A549 (cell line): ENCODE data around the gene CLCNKA. TPM values are rescaled to one million over a fixed set of nuclear protein-coding genes. Genes with fewer than 3 reads are reported as not detected.

Source experiments
- ATAC-seq, 2 experiments: fragments of 200-7000 bp in 1 of 2; fragments of >200 bp in 1 of 2; cut with Nextera tagmentation in 1 of 2; cut with Tn5 transposase in 1 of 2; 3 replicates each; pipeline versions ENCODE4 v1.8.0 to v1.9.1; 2018 to 2020; ENCODE audit warnings: mild to moderate bottlenecking in 1 of 2, moderate library complexity in 1 of 2
- CTCF ChIA-PET: fragments of 300-600 bp; sonication (Branson Sonifier 250); formaldehyde crosslinking; extraction: SDS; loops from one replicate; lab custom pipeline; 2021; ENCODE audit warnings: antibody characterized with exemption, inconsistent platforms; lab: Yijun Ruan, JAX
- POLR2A ChIA-PET: fragments of 350-600 bp; formaldehyde crosslinking; extraction: SDS; loops from one replicate; lab custom pipeline; 2021; ENCODE audit warnings: antibody characterized with exemption, inconsistent platforms; lab: Yijun Ruan, JAX
- DNase-seq, 2 experiments: peaks; one replicate each; pipeline versions ENCODE4 v3.0.0 to v3.0.0-alpha.2; 2011 to 2016; ENCODE audit warnings: low read depth in 1 of 2, low spot score in 1 of 2
- FAIRE-seq: peaks from 2 replicates; lab custom pipeline; 2011; peaks lifted over from hg19 to GRCh38; lab: Jason Lieb, UNC
- H3K27ac ChIP-seq, 2 experiments: fragments of >200 bp; sonication (Bioruptor Twin); formaldehyde crosslinking; 3 replicates each; pipeline ENCODE4 v1.5.1; 2016 to 2017
- H3K4me1 ChIP-seq: fragments of >200 bp; sonication (Bioruptor Twin); formaldehyde crosslinking; 3 replicates; pipeline ENCODE4 v1.6.1; 2016
- H3K4me2 ChIP-seq: fragments of >200 bp; sonication (Bioruptor Twin); formaldehyde crosslinking; 3 replicates; pipeline ENCODE4 v1.6.1; 2016
- H3K4me3 ChIP-seq: fragments of >200 bp; sonication (Bioruptor Twin); formaldehyde crosslinking; 3 replicates; pipeline ENCODE4 v1.5.1; 2016
- H3K9me3 ChIP-seq: fragments of >200 bp; sonication (Bioruptor Twin); formaldehyde crosslinking; 3 replicates; pipeline ENCODE4 v1.6.1; 2016
- BHLHE40 ChIP-seq: IDR thresholded peaks from 2 replicates; pipeline ENCODE4 v1.6.1; 2012; ENCODE audit warnings: low read depth, low read length, inconsistent platforms
- CBX2 ChIP-seq: fragments of 200-600 bp; sonication (generic); IDR thresholded peaks from 2 replicates; pipeline ENCODE4 v1.6.1; 2016; ENCODE audit warnings: low read depth, mild to moderate bottlenecking, borderline replicate concordance
- ESRRA ChIP-seq: fragments of 150-350 bp; IDR thresholded peaks from 2 replicates; pipeline ENCODE4 v1.6.1; 2014; ENCODE audit warnings: mild to moderate bottlenecking, low read length, borderline replicate concordance
- GATA3 ChIP-seq: IDR thresholded peaks from 2 replicates; pipeline ENCODE4 v1.6.1; 2012; ENCODE audit warnings: borderline replicate concordance
- HOXA7 ChIP-seq: fragments of 250-450 bp; sonication (Bioruptor Pico); IDR thresholded peaks from 2 replicates; pipeline ENCODE4 v1.5.0; 2020; ENCODE audit warnings: mild to moderate bottlenecking, moderate library complexity
- HOXB13 ChIP-seq: fragments of 250-450 bp; sonication (Bioruptor Pico); IDR thresholded peaks from 2 replicates; pipeline ENCODE4 v1.5.0; 2020; ENCODE audit warnings: low read depth, mild to moderate bottlenecking, moderate library complexity
- JUNB ChIP-seq: fragments of >200 bp; sonication (Bioruptor Twin); formaldehyde crosslinking; IDR thresholded peaks from 2 replicates; pipeline ENCODE4 v1.6.1; 2016
- KDM5A ChIP-seq: fragments of 200-600 bp; sonication (generic); IDR thresholded peaks from 2 replicates; pipeline ENCODE4 v1.6.1; 2016; ENCODE audit warnings: antibody characterized with exemption, mild to moderate bottlenecking
- MAFK ChIP-seq: fragments of 450-650 bp; IDR thresholded peaks from 2 replicates; pipeline ENCODE4 v1.6.1; 2014; ENCODE audit not compliant: partially characterized antibody
- MAZ ChIP-seq: fragments of 150-350 bp; IDR thresholded peaks from 2 replicates; pipeline ENCODE4 v1.6.1; 2014; ENCODE audit warnings: antibody characterized with exemption, low read depth, low read length, borderline replicate concordance
- POLR2A ChIP-seq: IDR thresholded peaks from 2 replicates; pipeline ENCODE4 v1.6.1; 2012; ENCODE audit warnings: mild to moderate bottlenecking, low read length
- RAD21 ChIP-seq, 2 experiments: fragments of >200 bp in 1 of 2; sonication (Bioruptor Twin) in 1 of 2; formaldehyde crosslinking in 1 of 2; IDR thresholded peaks in 1 of 2; conservative IDR thresholded peaks in 1 of 2; 2 replicates in 1 of 2; 3 replicates in 1 of 2; pipeline ENCODE4 v1.6.1; 2012 to 2018; ENCODE audit warnings: inconsistent platforms in 1 of 2
- RARB ChIP-seq: fragments of 250-450 bp; sonication (Bioruptor Pico); IDR thresholded peaks from 2 replicates; pipeline ENCODE4 v1.8.0; 2021; ENCODE audit warnings: mild to moderate bottlenecking, moderate library complexity
- SMC3 ChIP-seq: fragments of >200 bp; sonication (Bioruptor Twin); formaldehyde crosslinking; IDR thresholded peaks from 3 replicates; pipeline ENCODE4 v1.6.1; 2018; ENCODE audit warnings: inconsistent platforms
- SREBF2 ChIP-seq: fragments of 450-650 bp; IDR thresholded peaks from 2 replicates; pipeline ENCODE4 v1.6.1; 2014; ENCODE audit warnings: mild to moderate bottlenecking, moderate library complexity
- ZNF302 ChIP-seq: fragments of 250-450 bp; sonication (Bioruptor Pico); IDR thresholded peaks from 2 replicates; pipeline ENCODE4 v1.9.0; 2021; ENCODE audit warnings: inconsistent platforms, mild to moderate bottlenecking, moderate library complexity
- WGBS: methylation state at CpG from one replicate; pipeline ENCODE4 v1.1.6; 2017; ENCODE audit errors: missing lambda C conversion rate; 5-methylcytosine and 5-hydroxymethylcytosine counted together
- polyA plus RNA-seq, 4 experiments: library from polyadenylated mRNA; depleted of rRNA in 3 of 4; stranded (reverse); fragments of >200 nt; fragmentation: RNase III in 1 of 4; extraction: RNeasy Plus Mini Kit Qiagen cat#74134 plus additional on column Dnase treatment in 1 of 4; gene quantifications; 2 replicates in 3 of 4; 3 replicates in 1 of 4; pipeline ENCODE4 v1.2.3, GENCODE V29; 2011 to 2017
- TF ChIP-seq, protein P1 (sequence below): fragments of 250-450 bp; sonication (Bioruptor Pico); IDR thresholded peaks from 2 replicates; pipeline ENCODE4 v1.5.0; 2021; ENCODE audit warnings: mild to moderate bottlenecking, moderate library complexity, borderline replicate concordance
- TF ChIP-seq, protein P2 (sequence below): IDR thresholded peaks from 2 replicates; pipeline ENCODE4 v1.6.1; 2012; ENCODE audit warnings: low read depth, borderline replicate concordance
- TF ChIP-seq, protein P3 (sequence below): fragments of >200 bp; sonication (Bioruptor Twin); formaldehyde crosslinking; IDR thresholded peaks from 3 replicates; pipeline ENCODE4 v1.5.1; 2016
- TF ChIP-seq, protein P4 (sequence below): fragments of >200 bp; sonication (Bioruptor Twin); formaldehyde crosslinking; IDR thresholded peaks from 2 replicates; pipeline ENCODE4 v1.6.1; 2016

The CLCNKA gene
- polyA plus RNA-seq, 2 of the 4 experiments (the other 2 are of a cell fraction), result 0.06 TPM; not detected in 1

DNA sequence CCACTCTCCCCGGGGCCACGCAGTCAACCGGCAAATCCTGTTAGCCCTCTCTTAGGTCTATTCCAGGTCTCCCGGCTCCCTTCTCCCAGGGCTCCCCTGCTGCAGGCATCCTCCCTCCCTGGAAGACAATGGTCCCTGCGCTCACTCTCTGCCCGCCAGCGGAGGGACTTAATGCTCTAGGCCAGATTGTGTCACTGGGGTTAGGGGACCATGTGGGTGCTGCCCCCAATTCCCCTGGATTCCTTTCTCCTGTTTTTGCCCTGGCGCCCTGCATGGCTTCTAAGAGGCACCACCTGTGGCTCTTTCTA lies 43.4 kb downstream of the CLCNKA start:
- H3K27ac ChIP-seq, result no peak overlapping the region; a peak in 1 of 6 replicates
- no peak overlapping the region for H3K4me3 ChIP-seq
- peaks cover 26% of the 10 kb centered on the region for H3K4me1 ChIP-seq
- TF ChIP-seq HOXB13 (CRISPR knock-in tag) (no peak), HOXA7 (no peak), ZNF302 (CRISPR knock-in tag) (no peak), MAFK (no peak), RAD21 (conservative IDR thresholded peaks at IDR 0.05 in 1 of 2, IDR thresholded peaks at IDR 0.05 in 1 of 2) (no peak), JUNB (no peak), KDM5A (no peak), MAZ (no peak), GATA3 (no peak), ESRRA (no peak)
- TF ChIP-seq, protein P1, sequence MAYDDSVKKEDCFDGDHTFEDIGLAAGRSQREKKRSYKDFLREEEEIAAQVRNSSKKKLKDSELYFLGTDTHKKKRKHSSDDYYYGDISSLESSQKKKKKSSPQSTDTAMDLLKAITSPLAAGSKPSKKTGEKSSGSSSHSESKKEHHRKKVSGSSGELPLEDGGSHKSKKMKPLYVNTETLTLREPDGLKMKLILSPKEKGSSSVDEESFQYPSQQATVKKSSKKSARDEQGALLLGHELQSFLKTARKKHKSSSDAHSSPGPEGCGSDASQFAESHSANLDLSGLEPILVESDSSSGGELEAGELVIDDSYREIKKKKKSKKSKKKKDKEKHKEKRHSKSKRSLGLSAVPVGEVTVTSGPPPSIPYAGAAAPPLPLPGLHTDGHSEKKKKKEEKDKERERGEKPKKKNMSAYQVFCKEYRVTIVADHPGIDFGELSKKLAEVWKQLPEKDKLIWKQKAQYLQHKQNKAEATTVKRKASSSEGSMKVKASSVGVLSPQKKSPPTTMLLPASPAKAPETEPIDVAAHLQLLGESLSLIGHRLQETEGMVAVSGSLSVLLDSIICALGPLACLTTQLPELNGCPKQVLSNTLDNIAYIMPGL, result no peak
- TF ChIP-seq, protein P2, sequence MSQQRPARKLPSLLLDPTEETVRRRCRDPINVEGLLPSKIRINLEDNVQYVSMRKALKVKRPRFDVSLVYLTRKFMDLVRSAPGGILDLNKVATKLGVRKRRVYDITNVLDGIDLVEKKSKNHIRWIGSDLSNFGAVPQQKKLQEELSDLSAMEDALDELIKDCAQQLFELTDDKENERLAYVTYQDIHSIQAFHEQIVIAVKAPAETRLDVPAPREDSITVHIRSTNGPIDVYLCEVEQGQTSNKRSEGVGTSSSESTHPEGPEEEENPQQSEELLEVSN, result no peak
- TF ChIP-seq, protein P3, sequence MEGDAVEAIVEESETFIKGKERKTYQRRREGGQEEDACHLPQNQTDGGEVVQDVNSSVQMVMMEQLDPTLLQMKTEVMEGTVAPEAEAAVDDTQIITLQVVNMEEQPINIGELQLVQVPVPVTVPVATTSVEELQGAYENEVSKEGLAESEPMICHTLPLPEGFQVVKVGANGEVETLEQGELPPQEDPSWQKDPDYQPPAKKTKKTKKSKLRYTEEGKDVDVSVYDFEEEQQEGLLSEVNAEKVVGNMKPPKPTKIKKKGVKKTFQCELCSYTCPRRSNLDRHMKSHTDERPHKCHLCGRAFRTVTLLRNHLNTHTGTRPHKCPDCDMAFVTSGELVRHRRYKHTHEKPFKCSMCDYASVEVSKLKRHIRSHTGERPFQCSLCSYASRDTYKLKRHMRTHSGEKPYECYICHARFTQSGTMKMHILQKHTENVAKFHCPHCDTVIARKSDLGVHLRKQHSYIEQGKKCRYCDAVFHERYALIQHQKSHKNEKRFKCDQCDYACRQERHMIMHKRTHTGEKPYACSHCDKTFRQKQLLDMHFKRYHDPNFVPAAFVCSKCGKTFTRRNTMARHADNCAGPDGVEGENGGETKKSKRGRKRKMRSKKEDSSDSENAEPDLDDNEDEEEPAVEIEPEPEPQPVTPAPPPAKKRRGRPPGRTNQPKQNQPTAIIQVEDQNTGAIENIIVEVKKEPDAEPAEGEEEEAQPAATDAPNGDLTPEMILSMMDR, result no peak
- H3K4me2 ChIP-seq, result no peak overlapping the region
- POLR2A ChIA-PET, result no interaction called here
- FAIRE-seq (no peak), DNase-seq (no peak), ATAC-seq (no peak)
- H3K9me3 ChIP-seq, result no peaks in the 10 kb centered on the region
- WGBS, result 96% methylated on average over 8 of the region's 8 CpGs
- CTCF ChIA-PET, result interaction anchor here (1.0 to 1.9 kb wide), 3 partner anchors 8 to 14 kb away, joined by 3 to 7 read pairs (median 4); partner anchors contain the start of gene FAM131C

DNA sequence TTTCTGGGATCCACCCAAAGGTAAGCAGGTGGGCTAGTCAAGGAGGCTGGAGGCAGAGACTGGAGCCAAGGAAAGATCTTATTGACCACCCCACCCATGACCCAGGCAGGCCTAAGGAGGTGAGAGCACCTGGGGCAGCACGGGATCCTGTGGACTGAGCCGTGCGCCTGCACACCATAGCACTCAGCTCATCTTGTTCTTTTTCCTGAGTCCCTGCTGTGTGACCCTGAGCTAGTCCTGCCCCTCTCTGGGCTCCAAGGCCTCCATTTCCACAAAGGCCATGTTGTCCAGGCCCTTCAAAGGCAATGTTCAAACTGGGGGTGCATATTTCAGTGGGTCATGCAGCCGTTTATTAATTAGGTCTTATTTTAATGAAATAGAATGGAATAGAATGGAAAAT lies 44.4 kb downstream of the CLCNKA start:
- no peaks in the 10 kb centered on the region for H3K9me3 ChIP-seq
- WGBS, result 73% methylated on average over 4 of the region's 4 CpGs

More for the DNA sequence above, 44.4 kb downstream of the CLCNKA start:
- CTCF ChIA-PET, result interaction anchor here (0.5 to 1.5 kb wide), 5 partner anchors 16 to 473 kb away, joined by 3 to 5 read pairs (median 3); no protein-coding TSS in a partner anchor
- TF ChIP-seq ZNF302 (CRISPR knock-in tag) (no peak), CBX2 (no peak), JUNB (no peak), SMC3 (no peak), POLR2A (no peak), GATA3 (no peak), BHLHE40 (no peak), SREBF2 (no peak), MAFK (no peak), RARB (CRISPR knock-in tag) (no peak)
- TF ChIP-seq, protein P2, result no peak
- TF ChIP-seq, protein P4, sequence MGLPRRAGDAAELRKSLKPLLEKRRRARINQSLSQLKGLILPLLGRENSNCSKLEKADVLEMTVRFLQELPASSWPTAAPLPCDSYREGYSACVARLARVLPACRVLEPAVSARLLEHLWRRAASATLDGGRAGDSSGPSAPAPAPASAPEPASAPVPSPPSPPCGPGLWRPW, result no peak
- TF ChIP-seq, protein P1, result no peak
- ATAC-seq (no peak), DNase-seq (no peak), FAIRE-seq (no peak)
- Histone ChIP-seq H3K27ac (peak overlapping the region in 1 of 2 experiments; percentile 66; a peak in 1 of 6 replicates), H3K4me3 (no peak overlapping the region), H3K4me2 (no peak overlapping the region; the same call in 2 of the 3 replicates), H3K4me1 (peaks cover 26% of the 10 kb centered on the region)
- POLR2A ChIA-PET, result no interaction called here
